Breast epithelium (tissue), 4 donors: Measurements from ENCODE around the gene MAD1L1. TPM values are rescaled to one million over a fixed set of nuclear protein-coding genes. Genes with fewer than 3 reads are reported as not detected.

ENCODE experiments used
- DNase-seq, 2 donors: peaks; one replicate each; pipeline ENCODE4 v3.0.0-alpha.2; 2019; ENCODE audit warnings: low spot score in 2 of 2
- H3K27ac ChIP-seq, 2 donors: fragments of 200-600 bp; sonication (generic) in 1 of 2; one replicate each; pipeline ENCODE4 v1.5.1; 2016 to 2019; ENCODE audit warnings: mild to moderate bottlenecking in 1 of 2
- H3K27me3 ChIP-seq, 2 donors: fragments of 200-600 bp; sonication (generic) in 1 of 2; one replicate each; pipeline versions ENCODE4 v1.5.1 to v1.6.0; 2017 to 2019; ENCODE audit warnings: control low read depth in 1 of 2, mild to moderate bottlenecking in 1 of 2
- H3K36me3 ChIP-seq: fragments of 200-600 bp; one replicate; pipeline ENCODE4 v1.5.1; 2019
- H3K4me1 ChIP-seq, 2 donors: fragments of 200-600 bp; sonication (generic); one replicate each; pipeline ENCODE4 v1.5.1; 2016 to 2019; ENCODE audit warnings: control low read depth in 1 of 2
- H3K4me3 ChIP-seq, 3 donors: fragments of 200-600 bp; sonication (generic); 1 replicate in 2 of 3; 2 replicates in 1 of 3; pipeline ENCODE4 v1.5.1; 2016 to 2019; ENCODE audit warnings: mild to moderate bottlenecking in 3 of 3, moderate library complexity in 2 of 3
- H3K9me3 ChIP-seq, 2 donors: fragments of 200-600 bp; sonication (generic) in 1 of 2; one replicate each; pipeline ENCODE4 v1.5.1; 2016 to 2019; ENCODE audit warnings: control low read depth in 1 of 2
- POLR2A ChIP-seq: fragments of 450-650 bp; IDR thresholded peaks from one replicate; pipeline ENCODE4 v1.6.1; 2016; ENCODE audit warnings: antibody characterized with exemption, mild to moderate bottlenecking, moderate library complexity
- POLR2AphosphoS5 ChIP-seq, 3 donors: sonication (generic); formaldehyde crosslinking; IDR thresholded peaks; one replicate each; pipeline ENCODE4 v1.6.1; 2017; ENCODE audit warnings: antibody characterized with exemption in 3 of 3
- intact Hi-C: fragments of 100-400 bp; cut with DNase I; formaldehyde crosslinking; loops from one replicate; pipeline ENCODE4 v1.15.1; 2023; ENCODE audit warnings: low total_unique reads
- total RNA-seq, 3 donors: library from RNA; depleted of rRNA; stranded (reverse); fragments of >200 nt; gene quantifications; one replicate each; pipeline ENCODE4 v1.1.0, GENCODE V29; 2016
- TF ChIP-seq, protein P1 (sequence below), 3 donors: fragments of 450-650 bp; IDR thresholded peaks; one replicate each; pipeline ENCODE4 v1.5.1; 2016 to 2017; ENCODE audit warnings: antibody characterized with exemption in 3 of 3, mild to moderate bottlenecking in 3 of 3, moderate library complexity in 3 of 3

The MAD1L1 gene
- total RNA-seq, 3 donors from 2014 or later: 27.7 to 33.9 (median 28.8) TPM

DNA sequence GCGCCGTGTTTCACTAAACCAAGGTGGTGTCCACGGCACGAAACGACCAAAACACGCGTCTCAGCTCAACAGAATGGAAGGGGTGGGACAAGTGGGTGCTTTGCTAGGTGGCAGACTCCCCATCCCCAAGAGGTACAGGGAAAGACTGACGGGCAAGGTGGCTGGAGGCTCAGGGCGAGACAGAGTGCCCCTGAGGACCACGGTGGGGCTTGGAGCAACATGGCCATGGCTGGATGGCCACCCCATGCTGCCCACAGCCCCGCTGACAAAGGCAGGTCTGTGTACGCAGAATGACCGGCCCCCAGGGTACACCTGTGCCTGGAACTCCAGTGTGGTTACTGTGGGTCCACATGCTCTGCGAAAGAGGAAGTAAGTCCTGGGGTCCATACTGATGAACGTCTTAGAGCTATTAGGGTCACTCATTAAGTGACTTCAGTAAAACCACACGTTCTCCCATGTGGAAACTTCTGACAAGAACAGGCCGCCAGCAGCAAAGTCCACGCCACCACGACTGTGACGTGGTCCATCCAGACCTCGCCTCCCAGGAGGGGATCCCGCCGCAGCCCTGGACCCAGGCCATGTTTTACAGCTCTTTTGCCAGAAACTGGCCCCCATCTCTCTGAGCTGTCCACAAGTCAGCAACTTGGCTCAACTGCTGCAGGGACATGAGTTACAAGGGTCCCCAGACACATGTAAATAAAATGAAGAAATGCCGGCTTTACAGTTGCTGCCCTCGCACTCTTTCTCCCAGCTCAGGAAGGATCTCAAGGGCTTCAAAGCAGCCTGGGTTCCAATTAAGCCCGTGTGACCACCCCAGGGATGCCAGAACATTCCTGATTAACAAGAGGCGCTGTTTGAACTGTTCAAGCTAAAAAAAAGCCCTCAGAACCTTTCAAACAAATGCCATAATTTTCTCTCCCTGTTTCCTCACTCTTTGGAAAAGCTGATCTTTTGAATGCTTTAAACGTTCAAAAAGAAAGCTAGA is 66.8 kb downstream of the MAD1L1 start:
- Histone ChIP-seq H3K27ac (peak overlapping the region in 1 of 2 donors; percentile 44), H3K27me3 (no peaks in the 10 kb centered on the region), H3K4me3 (no peak overlapping the region), H3K4me1 (no peaks in the 10 kb centered on the region), H3K36me3 (no peaks in the 10 kb centered on the region), H3K9me3 (no peaks in the 10 kb centered on the region)
- no peak for TF ChIP-seq POLR2AphosphoS5 (IDR thresholded peaks at IDR 0.05)
- TF ChIP-seq, protein P1, sequence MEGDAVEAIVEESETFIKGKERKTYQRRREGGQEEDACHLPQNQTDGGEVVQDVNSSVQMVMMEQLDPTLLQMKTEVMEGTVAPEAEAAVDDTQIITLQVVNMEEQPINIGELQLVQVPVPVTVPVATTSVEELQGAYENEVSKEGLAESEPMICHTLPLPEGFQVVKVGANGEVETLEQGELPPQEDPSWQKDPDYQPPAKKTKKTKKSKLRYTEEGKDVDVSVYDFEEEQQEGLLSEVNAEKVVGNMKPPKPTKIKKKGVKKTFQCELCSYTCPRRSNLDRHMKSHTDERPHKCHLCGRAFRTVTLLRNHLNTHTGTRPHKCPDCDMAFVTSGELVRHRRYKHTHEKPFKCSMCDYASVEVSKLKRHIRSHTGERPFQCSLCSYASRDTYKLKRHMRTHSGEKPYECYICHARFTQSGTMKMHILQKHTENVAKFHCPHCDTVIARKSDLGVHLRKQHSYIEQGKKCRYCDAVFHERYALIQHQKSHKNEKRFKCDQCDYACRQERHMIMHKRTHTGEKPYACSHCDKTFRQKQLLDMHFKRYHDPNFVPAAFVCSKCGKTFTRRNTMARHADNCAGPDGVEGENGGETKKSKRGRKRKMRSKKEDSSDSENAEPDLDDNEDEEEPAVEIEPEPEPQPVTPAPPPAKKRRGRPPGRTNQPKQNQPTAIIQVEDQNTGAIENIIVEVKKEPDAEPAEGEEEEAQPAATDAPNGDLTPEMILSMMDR (IDR thresholded peaks at IDR 0.05): no peak
- no peak for TF ChIP-seq POLR2A
- intact Hi-C loops: no loop called here
- DNase-seq: no peak

DNA sequence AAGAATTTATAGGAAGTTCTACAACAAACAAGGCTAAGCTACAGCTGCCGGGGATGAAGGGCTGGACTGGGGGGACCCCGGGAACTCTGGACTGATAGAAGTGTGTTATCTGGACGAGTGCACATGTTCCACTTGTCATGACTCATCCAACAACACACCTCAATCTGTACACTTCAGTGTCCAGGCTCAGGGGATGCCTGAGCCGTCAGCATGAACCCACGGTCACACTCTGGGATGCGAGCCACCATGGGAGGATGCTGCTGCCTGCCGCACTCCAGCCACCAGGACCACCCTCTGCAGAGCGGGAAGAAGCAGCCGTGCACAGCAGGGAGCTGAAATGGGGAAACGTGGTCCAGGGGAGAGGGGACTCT is 67.5 kb downstream of the MAD1L1 start:
- TF ChIP-seq POLR2A (no peak), POLR2AphosphoS5 (IDR thresholded peaks at IDR 0.05) (no peak)
- TF ChIP-seq, protein P1 (IDR thresholded peaks at IDR 0.05): no peak
- H3K4me1 ChIP-seq: no peaks in the 10 kb centered on the region
- no peak for DNase-seq
- intact Hi-C loops: no loop called here
- no peaks in the 10 kb centered on the region for H3K36me3 ChIP-seq
- no peak overlapping the region for H3K27ac ChIP-seq
- no peak overlapping the region for H3K4me3 ChIP-seq
- no peaks in the 10 kb centered on the region for H3K9me3 ChIP-seq
- no peaks in the 10 kb centered on the region for H3K27me3 ChIP-seq

DNA sequence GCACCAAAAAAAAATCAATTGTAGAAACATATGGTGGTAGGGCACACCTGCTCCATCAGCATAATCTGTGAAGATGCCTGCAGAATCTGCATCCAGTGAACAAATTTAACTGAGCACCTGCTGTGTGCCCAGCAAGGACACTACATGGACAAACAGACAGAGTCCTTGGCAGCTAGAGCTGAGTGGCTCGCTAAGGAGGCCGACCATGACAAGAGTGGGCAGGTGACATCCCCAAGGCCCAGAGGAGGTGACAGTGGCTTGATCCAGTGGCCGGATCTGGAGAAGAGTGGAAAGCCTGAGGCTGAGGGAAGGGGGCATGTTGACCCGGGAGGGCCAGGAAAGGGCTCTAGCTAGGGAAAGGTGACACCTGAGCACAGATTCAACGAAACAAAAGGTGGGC is 68.1 kb downstream of the MAD1L1 start:
- H3K27ac ChIP-seq: no peak overlapping the region
- H3K36me3 ChIP-seq: no peaks in the 10 kb centered on the region
- H3K27me3 ChIP-seq: no peaks in the 10 kb centered on the region
- intact Hi-C loops: no loop called here
- no peak overlapping the region for H3K4me3 ChIP-seq
- DNase-seq: no peak
- no peaks in the 10 kb centered on the region for H3K4me1 ChIP-seq
- TF ChIP-seq POLR2AphosphoS5 (IDR thresholded peaks at IDR 0.05) (no peak), POLR2A (no peak)
- TF ChIP-seq, protein P1 (IDR thresholded peaks at IDR 0.05): no peak
- no peaks in the 10 kb centered on the region for H3K9me3 ChIP-seq

DNA sequence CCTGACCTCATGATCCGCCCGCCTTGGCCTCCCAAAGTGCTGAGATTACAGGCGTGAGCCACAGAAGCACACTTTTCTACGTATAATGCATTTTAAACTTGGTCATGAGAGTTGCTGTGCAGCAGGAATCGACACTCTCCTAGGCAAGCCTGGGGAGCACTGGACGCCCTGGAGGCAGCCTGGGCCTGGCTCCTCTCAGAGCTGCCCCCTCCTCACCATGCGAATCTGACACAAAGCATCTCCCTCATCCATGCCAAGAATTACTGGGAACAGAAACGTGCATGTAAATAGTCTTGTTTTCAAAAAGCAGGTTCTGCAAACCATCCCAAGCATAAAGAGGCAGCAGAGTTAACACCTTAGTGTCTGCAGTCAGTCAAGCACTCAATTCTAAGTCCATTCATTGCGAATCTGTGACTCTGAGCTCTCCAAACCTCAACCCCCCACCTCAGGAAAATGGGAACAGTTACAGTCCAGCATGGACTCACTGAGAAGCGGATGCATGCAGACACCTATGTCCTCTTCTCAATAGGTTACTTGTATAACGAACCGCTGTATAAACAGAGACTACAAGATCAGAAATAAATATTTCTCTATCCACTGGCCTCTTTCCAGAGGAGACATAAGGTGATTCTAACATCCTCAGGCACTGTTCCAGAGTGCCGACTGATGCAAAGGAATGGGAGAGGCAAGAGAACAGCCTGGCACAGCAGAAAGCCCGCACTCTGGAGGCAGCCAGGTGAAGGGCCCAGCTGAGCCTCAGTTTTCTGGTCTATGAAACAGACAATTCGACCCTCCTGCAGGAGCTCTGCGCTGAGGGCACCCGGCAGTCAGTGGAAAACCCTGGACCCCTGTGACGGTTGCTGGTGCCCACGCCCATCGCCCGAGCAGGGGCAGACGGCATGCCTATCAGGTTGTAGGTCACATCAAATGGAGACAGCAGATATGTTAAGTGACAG is 68.9 kb downstream of the MAD1L1 start:
- Histone ChIP-seq H3K27me3 (no peaks in the 10 kb centered on the region), H3K4me1 (no peaks in the 10 kb centered on the region), H3K9me3 (no peaks in the 10 kb centered on the region), H3K4me3 (no peak overlapping the region), H3K36me3 (no peaks in the 10 kb centered on the region), H3K27ac (no peak overlapping the region)
- TF ChIP-seq POLR2AphosphoS5 (IDR thresholded peaks at IDR 0.05) (no peak), POLR2A (no peak)
- TF ChIP-seq, protein P1 (IDR thresholded peaks at IDR 0.05): no peak
- intact Hi-C loops: no loop called here
- DNase-seq: no peak
